ENCODE data around the gene CD7.

- TF ChIP-seq POLR2AphosphoS5 (IDR thresholded peaks at IDR 0.05; ENCODE audit: low read depth, low read length): no peak
- no peak for TF ChIP-seq SIN3A (IDR thresholded peaks at IDR 0.05; ENCODE audit: borderline replicate concordance, insufficient read depth, low read length)
- TF ChIP-seq TAF1 (IDR thresholded peaks at IDR 0.05; ENCODE audit: borderline replicate concordance, insufficient read depth, low read length): no peak
These were observed 16.8 kb upstream of the CD7 start for GRCh38 chr17:82334204-82334621.

Data from PFSK-1 (cell line).